Measurements from ENCODE around the gene CARD11. TPM values are rescaled to one million over a fixed set of nuclear protein-coding genes. Genes with fewer than 3 reads are reported as not detected.
"Not testable (repeated sequence)": the region's sequence is repeated elsewhere in the genome, so short reads cannot be mapped to it uniquely, and the experiment has no call there.

Gene CARD11
- total RNA-seq, 1 donor from 2014 or later, result 11.0 TPM

DNA sequence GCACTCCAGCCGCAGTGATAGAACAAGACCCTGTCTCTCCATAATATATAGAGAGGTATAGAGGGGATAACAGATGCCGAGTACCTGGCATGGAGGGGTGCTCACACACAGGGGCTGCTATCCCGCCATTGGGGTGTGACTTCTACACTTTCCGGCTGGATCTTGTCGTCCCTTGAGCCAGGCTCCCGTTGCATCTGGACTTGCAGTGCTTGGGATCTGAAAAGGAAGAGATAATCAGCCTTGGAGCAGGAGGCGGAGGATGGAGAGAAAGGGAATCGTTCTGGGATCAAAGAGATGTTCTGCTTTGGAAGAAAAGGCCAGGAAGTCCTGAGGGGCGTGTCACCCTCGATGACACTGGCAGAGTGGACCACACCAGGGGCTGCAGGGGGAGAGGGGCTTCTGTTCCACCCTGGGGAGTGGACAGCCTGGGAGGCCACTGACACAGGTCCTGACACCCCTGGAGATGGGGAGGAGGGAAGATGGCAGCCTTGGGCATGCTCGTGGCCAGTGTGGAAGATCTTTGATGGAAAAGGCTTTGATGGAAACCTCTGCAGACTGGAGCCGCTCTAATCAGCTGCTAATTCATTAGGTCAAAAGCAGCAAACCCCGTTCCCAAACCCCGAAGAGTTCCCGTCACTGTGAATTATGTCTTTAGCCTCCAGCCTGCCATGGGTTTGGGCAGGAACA lies 85.1 kb downstream of the CARD11 start:
- TF ChIP-seq, protein P1, sequence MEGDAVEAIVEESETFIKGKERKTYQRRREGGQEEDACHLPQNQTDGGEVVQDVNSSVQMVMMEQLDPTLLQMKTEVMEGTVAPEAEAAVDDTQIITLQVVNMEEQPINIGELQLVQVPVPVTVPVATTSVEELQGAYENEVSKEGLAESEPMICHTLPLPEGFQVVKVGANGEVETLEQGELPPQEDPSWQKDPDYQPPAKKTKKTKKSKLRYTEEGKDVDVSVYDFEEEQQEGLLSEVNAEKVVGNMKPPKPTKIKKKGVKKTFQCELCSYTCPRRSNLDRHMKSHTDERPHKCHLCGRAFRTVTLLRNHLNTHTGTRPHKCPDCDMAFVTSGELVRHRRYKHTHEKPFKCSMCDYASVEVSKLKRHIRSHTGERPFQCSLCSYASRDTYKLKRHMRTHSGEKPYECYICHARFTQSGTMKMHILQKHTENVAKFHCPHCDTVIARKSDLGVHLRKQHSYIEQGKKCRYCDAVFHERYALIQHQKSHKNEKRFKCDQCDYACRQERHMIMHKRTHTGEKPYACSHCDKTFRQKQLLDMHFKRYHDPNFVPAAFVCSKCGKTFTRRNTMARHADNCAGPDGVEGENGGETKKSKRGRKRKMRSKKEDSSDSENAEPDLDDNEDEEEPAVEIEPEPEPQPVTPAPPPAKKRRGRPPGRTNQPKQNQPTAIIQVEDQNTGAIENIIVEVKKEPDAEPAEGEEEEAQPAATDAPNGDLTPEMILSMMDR (IDR thresholded peaks at IDR 0.05; ENCODE audit: unreplicated experiment), result no peak
- H3K36me3 Mint-ChIP-seq (ENCODE audit: insufficient read depth), result no peaks in the 10 kb centered on the region
- H3K4me3 Mint-ChIP-seq (ENCODE audit: low read depth), result no peak overlapping the region
- no peaks in the 10 kb centered on the region for H3K4me1 Mint-ChIP-seq (ENCODE audit: low read depth)
- DNase-seq (ENCODE audit: low spot score, unreplicated experiment), result no peak
- no peaks in the 10 kb centered on the region for H3K9me3 Mint-ChIP-seq (ENCODE audit: low read depth)
- no peaks in the 10 kb centered on the region for H3K27me3 Mint-ChIP-seq
- H3K27ac Mint-ChIP-seq, result no peak overlapping the region

DNA sequence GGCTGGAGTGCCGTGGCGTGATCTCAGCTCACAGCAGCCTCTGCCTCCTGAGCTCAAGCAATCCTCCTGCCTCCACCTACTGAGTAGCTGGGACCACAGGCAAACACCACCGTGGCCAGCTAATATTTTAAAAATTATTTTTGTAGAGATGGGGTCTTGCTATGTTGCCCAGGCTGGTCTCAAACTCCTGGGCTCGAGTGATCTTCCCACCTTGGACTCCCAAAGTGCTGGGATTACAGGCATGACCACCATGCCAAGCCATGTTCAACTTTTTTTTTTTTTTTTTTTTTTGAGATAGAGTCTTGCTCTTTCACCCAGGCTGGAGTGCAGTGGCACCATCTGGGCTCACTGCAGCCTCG lies 86.3 kb downstream of the CARD11 start:
- not testable (repeated sequence) for H3K4me1 Mint-ChIP-seq (ENCODE audit: low read depth); H3K9me3 Mint-ChIP-seq (ENCODE audit: low read depth); H3K4me3 Mint-ChIP-seq (ENCODE audit: low read depth); H3K27me3 Mint-ChIP-seq; DNase-seq (ENCODE audit: low spot score, unreplicated experiment); H3K27ac Mint-ChIP-seq; H3K36me3 Mint-ChIP-seq (ENCODE audit: insufficient read depth)

DNA sequence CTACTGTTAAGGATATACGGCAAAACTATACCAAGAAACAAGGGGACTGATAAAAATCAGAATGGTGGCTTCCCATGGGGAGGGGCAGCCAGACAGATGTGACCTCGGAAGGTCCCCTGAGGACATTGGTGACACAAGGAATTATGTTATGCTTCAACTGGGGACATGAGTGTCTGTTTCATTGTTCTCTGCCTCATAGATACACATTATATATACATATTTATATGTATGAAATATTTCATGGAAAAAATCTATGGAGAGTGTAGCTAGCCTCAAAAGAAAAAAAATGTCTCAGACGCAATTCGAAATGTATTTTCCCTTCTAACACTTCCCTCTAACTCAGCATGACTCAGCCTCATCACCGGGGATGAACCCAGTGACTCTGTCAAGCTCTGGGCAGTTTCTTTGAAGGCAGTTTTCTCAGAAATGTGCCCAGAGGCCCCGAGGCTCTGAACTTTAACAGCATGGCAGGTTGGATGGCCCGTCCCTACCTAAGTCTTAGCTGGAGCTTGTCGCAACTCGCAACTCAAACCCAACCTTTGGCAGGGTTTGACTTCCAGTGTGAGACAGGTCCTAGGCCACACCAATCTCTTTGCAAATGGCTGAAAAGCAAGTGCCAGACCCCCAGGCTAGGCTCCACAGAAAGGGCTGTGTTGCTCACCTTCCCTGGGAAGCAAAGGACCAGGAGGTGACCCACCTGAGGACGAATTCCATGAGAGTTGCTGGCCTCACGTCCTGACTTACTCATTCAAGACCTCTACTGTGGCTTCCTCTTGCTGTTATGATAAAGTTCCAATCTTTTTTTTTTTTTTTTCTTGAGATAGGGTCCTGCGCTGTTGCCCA lies 86.9 kb downstream of the CARD11 start:
- no peak for DNase-seq (ENCODE audit: low spot score, unreplicated experiment)
- Mint-ChIP-seq H3K27ac (no peak overlapping the region), H3K4me1 (ENCODE audit: low read depth) (no peaks in the 10 kb centered on the region), H3K27me3 (no peaks in the 10 kb centered on the region), H3K36me3 (ENCODE audit: insufficient read depth) (no peaks in the 10 kb centered on the region), H3K9me3 (ENCODE audit: low read depth) (no peaks in the 10 kb centered on the region), H3K4me3 (ENCODE audit: low read depth) (no peak overlapping the region)
- TF ChIP-seq, protein P1 (IDR thresholded peaks at IDR 0.05; ENCODE audit: unreplicated experiment), result no peak

DNA sequence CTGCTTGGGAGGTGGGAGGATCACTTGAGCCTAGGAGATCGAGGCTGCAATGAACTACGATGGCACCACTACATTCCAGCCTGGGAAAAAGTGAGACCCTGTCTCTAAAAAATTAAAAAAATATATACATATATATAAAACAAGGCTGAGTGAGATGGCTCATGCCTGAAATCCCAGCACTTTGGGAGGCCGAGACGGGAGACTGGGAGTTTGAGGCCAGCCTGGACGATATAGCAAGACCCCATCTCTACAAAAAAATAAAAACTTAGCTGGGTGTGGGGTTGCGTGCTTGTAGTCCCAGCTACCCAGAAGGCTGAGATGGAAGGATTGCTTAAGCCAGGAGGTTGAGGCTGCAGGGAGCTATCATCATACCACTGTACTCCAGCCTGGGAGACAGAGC lies 87.6 kb downstream of the CARD11 start:
- no peak for DNase-seq (ENCODE audit: low spot score, unreplicated experiment)
- Mint-ChIP-seq H3K36me3 (ENCODE audit: insufficient read depth) (no peaks in the 10 kb centered on the region), H3K27ac (no peak overlapping the region)

DNA sequence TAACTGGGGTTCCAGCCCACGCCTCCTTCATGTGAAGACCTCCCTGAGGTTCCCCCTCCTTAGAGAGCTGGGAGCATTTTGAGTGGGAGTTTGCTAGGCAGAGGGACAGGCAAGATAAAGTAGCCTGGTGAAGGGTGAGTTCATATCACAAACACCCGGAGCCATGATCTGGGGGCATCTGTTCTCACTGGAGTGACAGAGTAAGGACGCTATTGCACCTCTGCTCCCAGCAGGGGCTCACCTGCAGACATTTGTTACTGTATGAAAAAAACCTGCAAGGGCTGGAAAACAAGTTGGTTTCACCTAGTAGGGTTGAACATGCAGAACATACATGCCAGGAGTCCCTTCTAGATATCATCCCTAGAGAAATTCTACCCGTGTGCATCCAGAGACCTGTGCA lies 88.4 kb downstream of the CARD11 start:
- Mint-ChIP-seq H3K9me3 (ENCODE audit: low read depth) (peaks cover 7% of the 10 kb centered on the region), H3K36me3 (ENCODE audit: insufficient read depth) (peaks cover 3% of the 10 kb centered on the region), H3K27ac (no peak overlapping the region), H3K27me3 (no peaks in the 10 kb centered on the region), H3K4me1 (ENCODE audit: low read depth) (no peaks in the 10 kb centered on the region), H3K4me3 (ENCODE audit: low read depth) (no peak overlapping the region)
- DNase-seq (ENCODE audit: low spot score, unreplicated experiment), result no peak
- TF ChIP-seq, protein P1 (IDR thresholded peaks at IDR 0.05; ENCODE audit: unreplicated experiment), result no peak

More for the DNA sequence above, 87.6 kb downstream of the CARD11 start:
- Mint-ChIP-seq H3K9me3 (ENCODE audit: low read depth) (peaks cover 2% of the 10 kb centered on the region), H3K4me1 (ENCODE audit: low read depth) (no peaks in the 10 kb centered on the region), H3K4me3 (ENCODE audit: low read depth) (no peak overlapping the region), H3K27me3 (no peaks in the 10 kb centered on the region)
- TF ChIP-seq, protein P1 (IDR thresholded peaks at IDR 0.05; ENCODE audit: unreplicated experiment), result no peak

Measured in progenitor cell of endocrine pancreas (in vitro differentiated cells).